Gastroesophageal sphincter (tissue), 3 donors: ENCODE measurements around the gene LARP6.

Source experiments
- EP300 ChIP-seq: sonication (generic); formaldehyde crosslinking; IDR thresholded peaks from one replicate; pipeline ENCODE4 v1.6.1; 2017; ENCODE audit warnings: antibody characterized with exemption, mild to moderate bottlenecking
- POLR2A ChIP-seq, 2 donors: fragments of 450-650 bp; IDR thresholded peaks; one replicate each; pipeline ENCODE4 v1.6.1; 2017; ENCODE audit warnings: antibody characterized with exemption in 2 of 2, mild to moderate bottlenecking in 2 of 2, moderate library complexity in 1 of 2
- POLR2AphosphoS5 ChIP-seq: sonication (generic); formaldehyde crosslinking; IDR thresholded peaks from one replicate; pipeline ENCODE4 v1.6.1; 2017; ENCODE audit warnings: antibody characterized with exemption
- TF ChIP-seq, protein P1 (sequence below), 4 experiments: fragments of 200-600 bp in 2 of 4; fragments of 450-650 bp in 2 of 4; sonication (generic) in 1 of 4; IDR thresholded peaks; one replicate each; pipeline ENCODE4 v1.5.1; 2017 to 2019; ENCODE audit warnings: antibody characterized with exemption in 4 of 4, mild to moderate bottlenecking in 2 of 4, moderate library complexity in 2 of 4

DNA sequence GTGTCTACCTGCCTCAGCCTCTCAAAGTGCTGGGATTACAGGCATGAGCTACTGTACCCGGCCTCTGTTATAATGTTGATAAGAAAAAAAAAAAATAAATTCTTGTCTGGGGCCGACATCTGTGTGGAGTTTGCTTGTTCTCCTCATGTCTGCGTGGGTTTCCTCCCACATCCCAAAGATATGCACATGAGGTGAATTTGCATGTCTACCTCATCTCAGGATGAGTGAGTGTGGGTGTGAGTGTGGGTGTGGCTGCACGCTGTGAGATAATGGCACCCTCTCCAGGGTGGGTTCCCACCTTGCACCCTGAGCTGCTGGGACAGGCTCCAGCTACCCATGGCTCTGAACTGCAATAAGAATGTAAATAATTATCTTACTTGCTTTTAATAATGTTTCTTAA is 64.7 kb downstream of the LARP6 start:
- TF ChIP-seq, protein P1, sequence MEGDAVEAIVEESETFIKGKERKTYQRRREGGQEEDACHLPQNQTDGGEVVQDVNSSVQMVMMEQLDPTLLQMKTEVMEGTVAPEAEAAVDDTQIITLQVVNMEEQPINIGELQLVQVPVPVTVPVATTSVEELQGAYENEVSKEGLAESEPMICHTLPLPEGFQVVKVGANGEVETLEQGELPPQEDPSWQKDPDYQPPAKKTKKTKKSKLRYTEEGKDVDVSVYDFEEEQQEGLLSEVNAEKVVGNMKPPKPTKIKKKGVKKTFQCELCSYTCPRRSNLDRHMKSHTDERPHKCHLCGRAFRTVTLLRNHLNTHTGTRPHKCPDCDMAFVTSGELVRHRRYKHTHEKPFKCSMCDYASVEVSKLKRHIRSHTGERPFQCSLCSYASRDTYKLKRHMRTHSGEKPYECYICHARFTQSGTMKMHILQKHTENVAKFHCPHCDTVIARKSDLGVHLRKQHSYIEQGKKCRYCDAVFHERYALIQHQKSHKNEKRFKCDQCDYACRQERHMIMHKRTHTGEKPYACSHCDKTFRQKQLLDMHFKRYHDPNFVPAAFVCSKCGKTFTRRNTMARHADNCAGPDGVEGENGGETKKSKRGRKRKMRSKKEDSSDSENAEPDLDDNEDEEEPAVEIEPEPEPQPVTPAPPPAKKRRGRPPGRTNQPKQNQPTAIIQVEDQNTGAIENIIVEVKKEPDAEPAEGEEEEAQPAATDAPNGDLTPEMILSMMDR (IDR thresholded peaks at IDR 0.05) = no peak
- no peak for TF ChIP-seq EP300
- TF ChIP-seq POLR2A (IDR thresholded peaks at IDR 0.05) = no peak
- TF ChIP-seq POLR2AphosphoS5 = no peak
